B cell (primary cell): Measurements from ENCODE around the gene POLR3B. TPM values are rescaled to one million over a fixed set of nuclear protein-coding genes. Genes with fewer than 3 reads are reported as not detected.

Experiments used
- ATAC-seq: fragments of 200-7000 bp; cut with Tn5 transposase; one replicate; pipeline ENCODE4 v1.10.0; 2021; ENCODE audit warnings: low read depth, mild to moderate bottlenecking, moderate number of reproducible peaks, moderate library complexity
- CTCF ChIA-PET: fragments of 350-600 bp; sonication (Branson Sonifier 250); formaldehyde crosslinking; loops from one replicate; lab custom pipeline; 2021; ENCODE audit warnings: antibody characterized with exemption, inconsistent platforms; lab: Charles Lee
- POLR2A ChIA-PET: fragments of 350-600 bp; sonication (Branson Sonifier 250); formaldehyde crosslinking; loops from one replicate; lab custom pipeline; 2021; ENCODE audit warnings: antibody characterized with exemption; lab: Charles Lee
- DNase-seq: peaks from one replicate; pipeline ENCODE4 v3.0.0; 2013
- H2AFZ ChIP-seq: 2 replicates; pipeline ENCODE4 v1.6.1; 2012; ENCODE audit warnings: mild to moderate bottlenecking, low read depth, low read length; ENCODE audit not compliant: insufficient read depth, poor library complexity, severe bottlenecking
- H3K27ac ChIP-seq, 2 donors: 1 replicate in 1 of 2; 2 replicates in 1 of 2; pipeline ENCODE4 v1.5.1; 2012 to 2013; ENCODE audit warnings: low read length in 2 of 2, mild to moderate bottlenecking in 2 of 2, moderate library complexity in 1 of 2
- H3K27me3 ChIP-seq, 4 experiments: fragments of 200-600 bp in 1 of 4; sonication (generic) in 1 of 4; replicated peaks in 1 of 4; 1 replicate in 2 of 4; 2 replicates in 2 of 4; pipeline versions ENCODE4 v1.6.1 to v1.7.0; 2013 to 2016; ENCODE audit warnings: low read length in 3 of 4, mild to moderate bottlenecking in 2 of 4, mixed read lengths in 1 of 4, moderate library complexity in 1 of 4; ENCODE audit not compliant: insufficient read depth in 4 of 4, control insufficient read depth in 3 of 4; ENCODE audit errors: control extremely low read depth in 1 of 4
- H3K36me3 ChIP-seq, 2 experiments: replicated peaks in 1 of 2; 1 replicate in 1 of 2; 2 replicates in 1 of 2; pipeline versions ENCODE4 v1.6.1 to v1.7.1; 2013; ENCODE audit warnings: low read length in 1 of 2; ENCODE audit not compliant: insufficient read depth in 2 of 2, control insufficient read depth in 1 of 2; ENCODE audit errors: control extremely low read depth in 1 of 2, extremely low read depth in 1 of 2
- H3K4me1 ChIP-seq, 2 donors: fragments of 200-600 bp in 1 of 2; sonication (generic) in 1 of 2; 1 replicate in 1 of 2; 2 replicates in 1 of 2; pipeline versions ENCODE4 v1.5.1 to v1.6.1; 2013 to 2017; ENCODE audit warnings: low read length in 2 of 2; ENCODE audit not compliant: control insufficient read depth in 2 of 2, insufficient read depth in 2 of 2
- H3K4me2 ChIP-seq: replicated peaks from 2 replicates; pipeline ENCODE3; 2012; ENCODE audit warnings: mild to moderate bottlenecking, low read depth, low read length; ENCODE audit not compliant: poor library complexity, severe bottlenecking
- H3K4me3 ChIP-seq, 5 experiments: fragments of 200-600 bp in 1 of 5; sonication (generic) in 1 of 5; 1 replicate in 3 of 5; 2 replicates in 2 of 5; pipeline versions ENCODE4 v1.5.1 to v1.7.0; 2011 to 2016; ENCODE audit warnings: low read length in 4 of 5, mild to moderate bottlenecking in 4 of 5, low read depth in 2 of 5, control low read depth in 1 of 5, moderate library complexity in 1 of 5; ENCODE audit not compliant: insufficient read depth in 1 of 5; ENCODE audit errors: control extremely low read depth in 1 of 5, extremely low read depth in 1 of 5
- H3K79me2 ChIP-seq: fragments of 200-600 bp; sonication (generic); one replicate; pipeline ENCODE4 v1.6.0; 2016; ENCODE audit warnings: low read length; ENCODE audit not compliant: control insufficient read depth, insufficient read depth
- H3K9ac ChIP-seq: fragments of 200-600 bp; sonication (generic); 2 replicates; pipeline ENCODE4 v1.6.1; 2017; ENCODE audit warnings: mild to moderate bottlenecking, low read length, moderate library complexity
- H3K9me3 ChIP-seq, 3 donors: one replicate each; pipeline versions ENCODE4 v1.6.1 to v1.7.1; 2013; ENCODE audit warnings: low read length in 2 of 3; ENCODE audit not compliant: control insufficient read depth in 2 of 3, insufficient read depth in 1 of 3; ENCODE audit errors: control extremely low read depth in 1 of 3
- H4K20me1 ChIP-seq: 2 replicates; pipeline ENCODE4 v1.6.0; 2012; ENCODE audit warnings: mild to moderate bottlenecking, low read length; ENCODE audit not compliant: insufficient read depth, control insufficient read depth, poor library complexity, severe bottlenecking
- H3K27ac Mint-ChIP-seq: one replicate; pipeline ENCODE4 v1.8.0; 2021; ENCODE audit warnings: mixed read lengths
- H3K27me3 Mint-ChIP-seq: one replicate; pipeline ENCODE4 v1.8.0; 2021; ENCODE audit warnings: mixed read lengths
- H3K4me1 Mint-ChIP-seq: one replicate; pipeline ENCODE4 v1.8.0; 2021; ENCODE audit warnings: mixed read lengths
- H3K4me3 Mint-ChIP-seq: one replicate; pipeline ENCODE4 v1.8.0; 2021; ENCODE audit warnings: mixed read lengths
- H3K9me3 Mint-ChIP-seq: one replicate; pipeline ENCODE4 v1.8.0; 2022; ENCODE audit warnings: mixed read lengths; ENCODE audit not compliant: insufficient read depth
- EZH2 ChIP-seq: IDR thresholded peaks from 2 replicates; pipeline ENCODE4 v1.6.1; 2012; ENCODE audit warnings: borderline replicate concordance, low read depth, mild to moderate bottlenecking, moderate library complexity, low read length; ENCODE audit not compliant: insufficient read depth, poor library complexity, severe bottlenecking
- WGBS: methylation state at CpG from one replicate; pipeline ENCODE4 v1.1.5; 2013; ENCODE audit warnings: missing lambda C conversion rate; ENCODE audit not compliant: insufficient coverage; 5-methylcytosine and 5-hydroxymethylcytosine counted together
- intact Hi-C: fragments of 100-400 bp; cut with micrococcal nuclease; formaldehyde crosslinking; loops from one replicate; pipeline ENCODE4 v1.10.0; 2022
- polyA plus RNA-seq: library from polyadenylated mRNA; depleted of rRNA; stranded (reverse); fragments of >200 nt; gene quantifications from 2 replicates; pipeline ENCODE4 v1.2.3, GENCODE V29; 2012
- total RNA-seq, 2 donors: library from RNA; stranded (reverse); fragments of 120-200 nt in 1 of 2; gene quantifications; 1 replicate in 1 of 2; 2 replicates in 1 of 2; pipeline versions ENCODE4 v1.2.3 to v1.2.4, GENCODE V29; 2013 to 2022
- TF ChIP-seq, protein P1 (sequence below): fragments of 200-600 bp; IDR thresholded peaks from one replicate; pipeline ENCODE4 v1.8.0; 2022; ENCODE audit warnings: antibody characterized with exemption, mild to moderate bottlenecking

Gene POLR3B
- total and polyA plus RNA-seq, 2 donors (not counting 1 experiment from before 2014, with no cell fraction given), result 1.3 to 9.7 TPM

DNA sequence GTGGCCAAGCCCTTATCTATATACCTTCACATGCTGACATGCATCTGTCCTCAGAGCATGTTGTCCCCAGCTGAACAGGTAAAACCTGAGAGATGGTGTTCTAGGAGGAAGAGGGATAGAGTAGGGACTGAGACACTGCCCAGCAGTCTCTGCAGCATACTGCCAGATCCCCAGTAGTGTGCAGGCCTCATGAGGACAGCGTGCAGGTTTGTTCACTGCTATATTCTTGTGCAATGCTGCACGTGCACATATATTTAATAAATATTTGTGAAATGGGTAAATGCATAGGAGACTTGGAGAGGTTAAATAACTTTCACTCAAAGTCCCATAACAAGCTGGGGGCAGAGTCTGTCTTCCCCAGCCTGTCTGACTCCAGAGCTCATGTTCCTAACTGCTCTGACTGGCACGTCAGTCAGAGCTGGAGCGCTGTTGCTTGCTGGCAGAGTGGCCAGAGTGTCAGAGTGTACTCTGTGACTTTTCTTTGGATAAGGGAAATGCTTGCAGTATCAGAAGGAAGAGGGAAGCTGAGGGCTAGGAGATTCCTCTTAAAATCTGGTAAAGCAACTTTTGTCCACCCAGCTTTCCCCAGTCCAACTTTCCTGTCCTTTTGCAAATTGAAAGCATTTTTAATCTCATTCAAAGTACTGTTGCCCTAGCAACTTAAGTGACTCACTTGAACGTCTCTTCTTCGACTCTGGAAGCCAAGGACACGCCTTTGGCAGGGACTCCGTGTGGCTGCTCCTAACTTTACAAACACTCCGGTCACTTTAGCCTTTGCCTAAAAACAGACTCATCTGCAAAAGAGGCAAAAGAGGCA lies 14.9 kb upstream of the POLR3B start:
- POLR2A ChIA-PET, result no interaction called here
- CTCF ChIA-PET, result interaction anchor here (1.5 kb wide), 1 partner anchor 115 kb away, joined by 5 read pairs; no protein-coding TSS in a partner anchor
- intact Hi-C loops, result no loop called here

GRCh38 chr12:106343214-106343528 lies 14.4 kb upstream of the POLR3B start:
- DNase-seq (no peak), ATAC-seq (no peak)
- no peaks in the 10 kb centered on the region for H3K27me3 ChIP-seq
- peaks cover 8 to 62% of the 10 kb centered on the region in 2 experiments for H3K36me3 ChIP-seq
- WGBS, result no CpG with 5 or more reads among the region's 2 CpGs
- H3K27me3 Mint-ChIP-seq, result no peaks in the 10 kb centered on the region
- no peak overlapping the region for H3K4me2 ChIP-seq
- H3K27ac ChIP-seq, result no peak overlapping the region
- H3K4me1 Mint-ChIP-seq, result peaks cover 7% of the 10 kb centered on the region
- peaks cover 31% of the 10 kb centered on the region for H4K20me1 ChIP-seq
- H3K4me3 Mint-ChIP-seq, result no peak overlapping the region
- intact Hi-C loops, result no loop called here
- no peaks in the 10 kb centered on the region for H3K79me2 ChIP-seq
- no peak overlapping the region for H3K27ac Mint-ChIP-seq
- H3K9me3 Mint-ChIP-seq, result no peaks in the 10 kb centered on the region
- ChIA-PET POLR2A (no interaction called here), CTCF (no interaction called here)
- no peaks in the 10 kb centered on the region for H3K9me3 ChIP-seq
- H3K4me3 ChIP-seq, result no peak overlapping the region
- H2AFZ ChIP-seq, result no peak overlapping the region
- TF ChIP-seq, protein P1, sequence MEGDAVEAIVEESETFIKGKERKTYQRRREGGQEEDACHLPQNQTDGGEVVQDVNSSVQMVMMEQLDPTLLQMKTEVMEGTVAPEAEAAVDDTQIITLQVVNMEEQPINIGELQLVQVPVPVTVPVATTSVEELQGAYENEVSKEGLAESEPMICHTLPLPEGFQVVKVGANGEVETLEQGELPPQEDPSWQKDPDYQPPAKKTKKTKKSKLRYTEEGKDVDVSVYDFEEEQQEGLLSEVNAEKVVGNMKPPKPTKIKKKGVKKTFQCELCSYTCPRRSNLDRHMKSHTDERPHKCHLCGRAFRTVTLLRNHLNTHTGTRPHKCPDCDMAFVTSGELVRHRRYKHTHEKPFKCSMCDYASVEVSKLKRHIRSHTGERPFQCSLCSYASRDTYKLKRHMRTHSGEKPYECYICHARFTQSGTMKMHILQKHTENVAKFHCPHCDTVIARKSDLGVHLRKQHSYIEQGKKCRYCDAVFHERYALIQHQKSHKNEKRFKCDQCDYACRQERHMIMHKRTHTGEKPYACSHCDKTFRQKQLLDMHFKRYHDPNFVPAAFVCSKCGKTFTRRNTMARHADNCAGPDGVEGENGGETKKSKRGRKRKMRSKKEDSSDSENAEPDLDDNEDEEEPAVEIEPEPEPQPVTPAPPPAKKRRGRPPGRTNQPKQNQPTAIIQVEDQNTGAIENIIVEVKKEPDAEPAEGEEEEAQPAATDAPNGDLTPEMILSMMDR, result no peak
- no peak for TF ChIP-seq EZH2
- H3K4me1 ChIP-seq, result no peaks in the 10 kb centered on the region
- no peak overlapping the region for H3K9ac ChIP-seq

More for the DNA sequence above, 14.9 kb upstream of the POLR3B start:
- H3K4me3 ChIP-seq, result no peak overlapping the region
- no peak overlapping the region for H3K27ac Mint-ChIP-seq
- no peaks in the 10 kb centered on the region for H3K9me3 Mint-ChIP-seq
- no peak for TF ChIP-seq EZH2
- no peaks in the 10 kb centered on the region for H3K79me2 ChIP-seq
- H3K27me3 Mint-ChIP-seq, result no peaks in the 10 kb centered on the region
- no peak overlapping the region for H3K9ac ChIP-seq
- no peak overlapping the region for H3K4me2 ChIP-seq
- peaks cover 8 to 68% of the 10 kb centered on the region in 2 experiments for H3K36me3 ChIP-seq
- H3K27me3 ChIP-seq, result no peaks in the 10 kb centered on the region
- ATAC-seq, result no peak
- DNase-seq, result no peak
- peaks cover 36% of the 10 kb centered on the region for H4K20me1 ChIP-seq
- H2AFZ ChIP-seq, result no peak overlapping the region
- H3K9me3 ChIP-seq, result no peaks in the 10 kb centered on the region
- peaks cover 7% of the 10 kb centered on the region for H3K4me1 Mint-ChIP-seq
- no peaks in the 10 kb centered on the region for H3K4me1 ChIP-seq
- no peak overlapping the region for H3K4me3 Mint-ChIP-seq
- 94% methylated on average over 5 of the region's 9 CpGs for WGBS
- H3K27ac ChIP-seq, result no peak overlapping the region
